Esophagus squamous epithelium (tissue), 5 donors: ENCODE results near the gene ELOVL7. TPM values are rescaled to one million over a fixed set of nuclear protein-coding genes. Genes with fewer than 3 reads are reported as not detected.
"Not testable (repeated sequence)": the region's sequence is repeated elsewhere in the genome, so short reads cannot be mapped to it uniquely, and the experiment has no call there.

Experiments
- DNase-seq: peaks from one replicate; lab custom pipeline; 2025; lab: John Stamatoyannopoulos, UW
- H3K27ac ChIP-seq, 4 donors: fragments of 200-600 bp; sonication (generic); one replicate each; pipeline ENCODE4 v1.5.1; 2016 to 2019; ENCODE audit warnings: mild to moderate bottlenecking in 1 of 4
- H3K27me3 ChIP-seq, 4 donors: fragments of 200-600 bp; sonication (generic); 1 replicate in 3 of 4; 2 replicates in 1 of 4; pipeline versions ENCODE4 v1.5.1 to v1.6.0; 2017 to 2021; ENCODE audit warnings: antibody characterized with exemption in 1 of 4
- H3K36me3 ChIP-seq, 3 donors: fragments of 200-600 bp; sonication (generic); one replicate each; pipeline ENCODE4 v1.5.1; 2016 to 2019
- H3K4me1 ChIP-seq, 3 donors: fragments of 200-600 bp; sonication (generic); one replicate each; pipeline ENCODE4 v1.5.1; 2017 to 2019
- H3K4me3 ChIP-seq, 4 donors: fragments of 200-600 bp; sonication (generic); 1 replicate in 3 of 4; 2 replicates in 1 of 4; pipeline ENCODE4 v1.5.1; 2016 to 2019; ENCODE audit warnings: mild to moderate bottlenecking in 2 of 4, moderate library complexity in 1 of 4
- H3K9me3 ChIP-seq, 3 donors: fragments of 200-600 bp; sonication (generic); one replicate each; pipeline ENCODE4 v1.5.1; 2016 to 2019
- POLR2A ChIP-seq, 4 donors: fragments of 450-650 bp; IDR thresholded peaks; one replicate each; pipeline ENCODE4 v1.6.1; 2017; ENCODE audit warnings: antibody characterized with exemption in 4 of 4, mild to moderate bottlenecking in 4 of 4, moderate library complexity in 3 of 4
- WGBS, 2 donors: methylation state at CpG; one replicate each; pipeline ENCODE4 v1.1.5; 2018; 5-methylcytosine and 5-hydroxymethylcytosine counted together
- intact Hi-C: fragments of 100-400 bp; cut with DNase I; formaldehyde crosslinking; loops from one replicate; pipeline ENCODE4 v1.15.0; 2022
- total RNA-seq, 4 donors: library from RNA; depleted of rRNA; stranded (reverse); fragments of >200 nt; gene quantifications; one replicate each; pipeline ENCODE4 v1.1.0, GENCODE V29; 2016
- TF ChIP-seq, protein P1 (sequence below), 6 experiments: fragments of 450-650 bp in 4 of 6; fragments of 200-600 bp in 2 of 6; sonication (generic) in 2 of 6; IDR thresholded peaks; one replicate each; pipeline ENCODE4 v1.5.1; 2016 to 2019; ENCODE audit warnings: antibody characterized with exemption in 6 of 6, mild to moderate bottlenecking in 4 of 6, moderate library complexity in 4 of 6
- donor health status: DM: yes; HTN: yes; CAD: no.

Gene ELOVL7
- total RNA-seq, 4 donors from 2014 or later = 4.0 to 9.8 (median 8.1) TPM

DNA sequence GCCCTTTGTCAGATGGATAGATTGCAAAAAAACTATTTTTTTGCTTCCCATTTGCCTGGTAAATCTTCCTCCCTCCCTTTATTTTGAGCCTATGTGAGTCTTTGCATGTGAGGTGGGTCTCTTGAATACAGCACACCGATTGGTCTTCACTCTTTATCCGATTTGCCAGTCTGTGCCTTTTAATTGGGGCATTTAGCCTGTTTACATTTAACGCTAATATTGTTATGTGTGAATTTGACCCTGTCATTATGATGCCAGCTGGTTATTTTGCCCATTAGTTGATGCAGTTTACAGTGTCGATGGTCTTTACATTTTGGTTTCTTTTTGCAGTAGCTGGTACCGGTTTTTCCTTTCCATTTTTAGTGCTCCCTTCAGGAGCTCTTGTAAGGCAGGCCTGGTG, 131.1 kb downstream of the ELOVL7 start:
- Histone ChIP-seq H3K36me3 (no peaks in the 10 kb centered on the region), H3K4me3 (no peak overlapping the region), H3K27ac (no peak overlapping the region), H3K4me1 (no peaks in the 10 kb centered on the region), H3K27me3 (peaks cover 0 to 3% (median 0%) of the 10 kb centered on the region in 4 donors), H3K9me3 (no peaks in the 10 kb centered on the region)
- TF ChIP-seq POLR2A (IDR thresholded peaks at IDR 0.05) = no peak
- TF ChIP-seq, protein P1, sequence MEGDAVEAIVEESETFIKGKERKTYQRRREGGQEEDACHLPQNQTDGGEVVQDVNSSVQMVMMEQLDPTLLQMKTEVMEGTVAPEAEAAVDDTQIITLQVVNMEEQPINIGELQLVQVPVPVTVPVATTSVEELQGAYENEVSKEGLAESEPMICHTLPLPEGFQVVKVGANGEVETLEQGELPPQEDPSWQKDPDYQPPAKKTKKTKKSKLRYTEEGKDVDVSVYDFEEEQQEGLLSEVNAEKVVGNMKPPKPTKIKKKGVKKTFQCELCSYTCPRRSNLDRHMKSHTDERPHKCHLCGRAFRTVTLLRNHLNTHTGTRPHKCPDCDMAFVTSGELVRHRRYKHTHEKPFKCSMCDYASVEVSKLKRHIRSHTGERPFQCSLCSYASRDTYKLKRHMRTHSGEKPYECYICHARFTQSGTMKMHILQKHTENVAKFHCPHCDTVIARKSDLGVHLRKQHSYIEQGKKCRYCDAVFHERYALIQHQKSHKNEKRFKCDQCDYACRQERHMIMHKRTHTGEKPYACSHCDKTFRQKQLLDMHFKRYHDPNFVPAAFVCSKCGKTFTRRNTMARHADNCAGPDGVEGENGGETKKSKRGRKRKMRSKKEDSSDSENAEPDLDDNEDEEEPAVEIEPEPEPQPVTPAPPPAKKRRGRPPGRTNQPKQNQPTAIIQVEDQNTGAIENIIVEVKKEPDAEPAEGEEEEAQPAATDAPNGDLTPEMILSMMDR (IDR thresholded peaks at IDR 0.05) = no peak
- WGBS, 2 donors = 91 to 92% methylated on average over 4 to 5 of the region's 5 CpGs
- intact Hi-C loops = no loop called here
- DNase-seq = no peak

- H3K36me3 ChIP-seq, H3K9me3 ChIP-seq, H3K4me3 ChIP-seq, intact Hi-C loops, DNase-seq, H3K27me3 ChIP-seq, H3K27ac ChIP-seq, H3K4me1 ChIP-seq: not testable (repeated sequence)
- 57 to 69% methylated on average over 3 of the region's 3 CpGs for WGBS, 2 donors
Measured at GRCh38 chr5:60711892-60712291, 132.2 kb downstream of the ELOVL7 start.

DNA sequence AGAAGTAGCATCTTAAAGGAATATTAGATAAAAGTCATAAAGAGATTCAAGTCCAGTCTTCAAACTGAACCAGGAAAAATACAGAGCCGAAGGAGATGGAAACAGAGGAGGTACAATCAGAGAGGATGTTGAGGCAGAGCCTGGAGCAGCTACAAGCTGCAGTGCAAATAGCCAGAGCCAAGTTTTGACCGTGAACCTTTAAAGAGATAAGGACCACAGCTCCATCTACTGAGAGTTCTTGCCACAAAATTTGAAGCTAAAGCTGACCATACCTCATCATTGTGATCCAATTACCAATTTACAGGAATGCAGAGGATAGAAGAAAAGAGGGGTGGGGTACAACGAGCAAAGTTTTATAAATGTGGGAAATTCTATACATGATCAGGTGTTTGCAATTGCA, 133.7 kb downstream of the ELOVL7 start:
- DNase-seq = no peak
- H3K36me3 ChIP-seq = no peaks in the 10 kb centered on the region
- no peak overlapping the region for H3K4me3 ChIP-seq
- no peak overlapping the region for H3K27ac ChIP-seq
- no peaks in the 10 kb centered on the region for H3K4me1 ChIP-seq
- TF ChIP-seq, protein P1 (IDR thresholded peaks at IDR 0.05) = no peak
- TF ChIP-seq POLR2A (IDR thresholded peaks at IDR 0.05) = no peak
- peaks cover 0 to 3% (median 0%) of the 10 kb centered on the region in 4 donors for H3K27me3 ChIP-seq
- no peaks in the 10 kb centered on the region for H3K9me3 ChIP-seq
- intact Hi-C loops = no loop called here
- WGBS, 2 donors = 51 to 56% methylated on average over 3 of the region's 3 CpGs

- Histone ChIP-seq H3K27me3 (no peaks in the 10 kb centered on the region), H3K9me3 (no peaks in the 10 kb centered on the region), H3K4me3 (no peak overlapping the region), H3K4me1 (peaks cover 0 to 9% (median 6%) of the 10 kb centered on the region in 3 donors), H3K36me3 (no peaks in the 10 kb centered on the region), H3K27ac (no peak overlapping the region)
- no peak for DNase-seq
- TF ChIP-seq, protein P1 (IDR thresholded peaks at IDR 0.05) = no peak
- no peak for TF ChIP-seq POLR2A (IDR thresholded peaks at IDR 0.05)
- intact Hi-C loops = no loop called here
Measured at GRCh38 chr5:60705144-60705543, 138.9 kb downstream of the ELOVL7 start.

GRCh38 chr5:60703944-60704343, 140.1 kb downstream of the ELOVL7 start:
- DNase-seq = no peak
- intact Hi-C loops = no loop called here
- Histone ChIP-seq H3K36me3 (no peaks in the 10 kb centered on the region), H3K4me1 (peaks cover 0 to 19% (median 6%) of the 10 kb centered on the region in 3 donors), H3K4me3 (no peak overlapping the region), H3K27ac (no peak overlapping the region), H3K27me3 (no peaks in the 10 kb centered on the region), H3K9me3 (no peaks in the 10 kb centered on the region)
- TF ChIP-seq POLR2A (IDR thresholded peaks at IDR 0.05) = no peak
- TF ChIP-seq, protein P1 (IDR thresholded peaks at IDR 0.05) = no peak
- WGBS, 2 donors = 79 to 96% methylated on average over 2 of the region's 2 CpGs

Other genes with a start within 250 kb of the ELOVL7 start
- gene DEPDC1B, start 144.1 kb downstream of the ELOVL7 start, total RNA-seq = 10 to 100 TPM in 1 of 4 donors, 1 to 10 TPM in 3; 1.9 to 10.3 (median 5.3) TPM
- 10 to 100 TPM in 3 of 4 donors, 1 to 10 TPM in 1; 4.9 to 17.1 (median 12.0) TPM for gene ERCC8, start 100.8 kb upstream of the ELOVL7 start, total RNA-seq
- 10 to 100 TPM; 28.0 to 38.2 (median 31.2) TPM for gene NDUFAF2, start 100.9 kb upstream of the ELOVL7 start, total RNA-seq